MM.1S (cell line): ENCODE measurements around the gene FAM98A.

Source experiments
- CTCF ChIP-seq: fragments of 300-600 bp; sonication (generic); IDR thresholded peaks from 2 replicates; pipeline ENCODE4 v1.5.1; 2016; ENCODE audit warnings: antibody characterized with exemption, low read length, mixed read lengths
- EZH2 ChIP-seq: fragments of 300-600 bp; sonication (generic); optimal IDR thresholded peaks from 2 replicates; pipeline ENCODE3; 2017; ENCODE audit warnings: low read depth, mild to moderate bottlenecking, antibody characterized with exemption, low read length, mixed read lengths
- EZH2phosphoT487 ChIP-seq: fragments of 300-600 bp; sonication (generic); IDR thresholded peaks from 2 replicates; pipeline ENCODE4 v1.6.1; 2018; ENCODE audit warnings: antibody characterized with exemption, low read length

- TF ChIP-seq CTCF (no peak), EZH2 (no peak), EZH2phosphoT487 (no peak)
Measured at GRCh38 chr2:33597026-33597425, 2.1 kb downstream of the FAM98A start.
